Measurements from ENCODE around the gene TRPV3. TPM values are rescaled to one million over a fixed set of nuclear protein-coding genes. Genes with fewer than 3 reads are reported as not detected.
"Not testable (repeated sequence)": the region's sequence is repeated elsewhere in the genome, so short reads cannot be mapped to it uniquely, and the experiment has no call there.

The TRPV3 gene
- total RNA-seq, 2 experiments from 2014 or later = 0.25 to 0.56 TPM

DNA sequence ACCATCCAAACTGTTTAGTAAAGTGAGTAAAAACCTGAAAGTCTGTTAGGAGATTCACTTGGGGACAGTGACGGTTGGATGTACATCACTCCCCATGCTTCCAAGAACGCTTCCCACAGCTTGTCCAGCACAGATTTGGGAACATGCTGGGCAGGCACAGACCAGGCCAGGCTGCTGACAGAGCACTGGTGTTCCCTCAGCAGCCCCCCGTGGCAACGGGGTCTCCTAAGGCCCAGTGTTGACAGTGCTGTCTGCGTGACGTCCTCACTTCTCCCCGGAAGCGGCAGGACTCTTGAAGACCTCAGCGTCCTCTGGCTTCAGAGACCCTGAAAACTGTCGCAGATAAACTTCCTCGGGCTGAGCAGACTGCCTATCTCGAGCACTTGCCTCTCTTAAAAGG is 8.9 kb upstream of the TRPV3 start:
- Histone ChIP-seq H3K36me3 (ENCODE audit: insufficient read depth, low read length) (peaks cover 2% of the 10 kb centered on the region), H3K4me1 (ENCODE audit: insufficient read depth, low read length) (no peaks in the 10 kb centered on the region), H3K27ac (ENCODE audit: low read depth in 1 of 2, low read length in 2 of 2) (no peak overlapping the region), H3K27me3 (ENCODE audit: control insufficient read depth in 1 of 2, insufficient read depth in 2 of 2, low read length in 2 of 2) (no peaks in the 10 kb centered on the region), H3K9me3 (ENCODE audit: control insufficient read depth in 1 of 2, insufficient read depth in 1 of 2, low read length in 2 of 2) (no peaks in the 10 kb centered on the region), H3K4me3 (ENCODE audit: low read length) (no peak overlapping the region)
- intact Hi-C loops (cut with DNase I, micrococcal nuclease) = no loop called here
- no peaks in the 10 kb centered on the region for H3K4me1 Mint-ChIP-seq (ENCODE audit: low read depth)
- TF ChIP-seq, protein P1, sequence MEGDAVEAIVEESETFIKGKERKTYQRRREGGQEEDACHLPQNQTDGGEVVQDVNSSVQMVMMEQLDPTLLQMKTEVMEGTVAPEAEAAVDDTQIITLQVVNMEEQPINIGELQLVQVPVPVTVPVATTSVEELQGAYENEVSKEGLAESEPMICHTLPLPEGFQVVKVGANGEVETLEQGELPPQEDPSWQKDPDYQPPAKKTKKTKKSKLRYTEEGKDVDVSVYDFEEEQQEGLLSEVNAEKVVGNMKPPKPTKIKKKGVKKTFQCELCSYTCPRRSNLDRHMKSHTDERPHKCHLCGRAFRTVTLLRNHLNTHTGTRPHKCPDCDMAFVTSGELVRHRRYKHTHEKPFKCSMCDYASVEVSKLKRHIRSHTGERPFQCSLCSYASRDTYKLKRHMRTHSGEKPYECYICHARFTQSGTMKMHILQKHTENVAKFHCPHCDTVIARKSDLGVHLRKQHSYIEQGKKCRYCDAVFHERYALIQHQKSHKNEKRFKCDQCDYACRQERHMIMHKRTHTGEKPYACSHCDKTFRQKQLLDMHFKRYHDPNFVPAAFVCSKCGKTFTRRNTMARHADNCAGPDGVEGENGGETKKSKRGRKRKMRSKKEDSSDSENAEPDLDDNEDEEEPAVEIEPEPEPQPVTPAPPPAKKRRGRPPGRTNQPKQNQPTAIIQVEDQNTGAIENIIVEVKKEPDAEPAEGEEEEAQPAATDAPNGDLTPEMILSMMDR (IDR thresholded peaks at IDR 0.05) = no peak
- H3K36me3 Mint-ChIP-seq (ENCODE audit: low read depth) = peaks cover 8% of the 10 kb centered on the region
- H3K4me3 Mint-ChIP-seq = no peak overlapping the region
- ATAC-seq (ENCODE audit: poor library complexity) (no peak), DNase-seq (no peak)
- H3K27me3 Mint-ChIP-seq = no peaks in the 10 kb centered on the region
- ChIA-PET POLR2A (no interaction called here), CTCF (no interaction called here)
- H3K27ac Mint-ChIP-seq = no peak overlapping the region
- no peaks in the 10 kb centered on the region for H3K9me3 Mint-ChIP-seq

DNA sequence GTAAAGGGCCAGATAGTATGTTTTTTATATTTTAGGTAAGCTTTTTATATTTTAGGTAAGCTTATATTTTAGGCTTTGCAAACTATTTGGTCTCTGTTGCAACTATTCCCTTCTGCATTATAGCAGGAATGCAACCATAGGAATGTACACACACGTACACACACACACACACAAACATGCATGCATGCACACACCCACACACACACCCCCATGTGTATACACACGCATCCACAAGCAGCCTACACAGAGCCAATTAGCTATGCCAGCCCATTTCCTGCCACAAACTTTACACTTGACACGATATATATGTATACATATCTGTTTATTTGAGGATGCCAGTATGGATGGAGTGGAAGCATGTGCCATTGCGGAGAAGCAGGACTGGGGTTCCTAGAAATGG is 7.5 kb upstream of the TRPV3 start:
- POLR2A ChIA-PET = no interaction called here
- CTCF ChIA-PET = no interaction called here
- no peak for ATAC-seq (ENCODE audit: poor library complexity)

DNA sequence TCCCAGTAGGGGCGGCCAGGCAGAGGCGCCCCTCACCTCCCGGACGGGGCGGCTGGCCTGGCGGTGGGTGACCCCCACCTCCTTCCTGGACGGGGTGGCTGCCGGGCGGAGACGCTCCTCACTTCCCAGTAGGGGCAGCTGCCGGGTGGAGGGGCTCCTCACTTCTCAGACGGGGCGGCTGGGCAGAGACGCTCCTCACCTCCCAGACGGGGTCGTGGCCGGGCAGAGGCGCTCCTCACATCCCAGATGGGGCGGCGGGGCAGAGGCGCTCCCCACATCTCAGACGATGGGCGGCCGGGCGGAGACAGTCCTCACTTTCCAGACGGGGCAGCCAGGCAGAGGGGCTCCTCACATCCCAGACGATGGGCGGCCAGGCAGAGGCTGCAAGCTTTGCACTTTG is 6.6 kb upstream of the TRPV3 start:
- ATAC-seq (ENCODE audit: poor library complexity); H3K4me1 ChIP-seq (ENCODE audit: insufficient read depth, low read length); DNase-seq; CTCF ChIA-PET; H3K27ac Mint-ChIP-seq; H3K4me3 ChIP-seq (ENCODE audit: low read length); H3K27ac ChIP-seq (ENCODE audit: low read depth in 1 of 2, low read length in 2 of 2); POLR2A ChIA-PET; H3K27me3 Mint-ChIP-seq; H3K36me3 Mint-ChIP-seq (ENCODE audit: low read depth); H3K36me3 ChIP-seq (ENCODE audit: insufficient read depth, low read length); intact Hi-C loops (cut with DNase I, micrococcal nuclease); H3K4me1 Mint-ChIP-seq (ENCODE audit: low read depth); H3K9me3 Mint-ChIP-seq; H3K4me3 Mint-ChIP-seq; H3K9me3 ChIP-seq (ENCODE audit: control insufficient read depth in 1 of 2, insufficient read depth in 1 of 2, low read length in 2 of 2); H3K27me3 ChIP-seq (ENCODE audit: control insufficient read depth in 1 of 2, insufficient read depth in 2 of 2, low read length in 2 of 2): not testable (repeated sequence)

More for the DNA sequence above, 7.5 kb upstream of the TRPV3 start:
- no peaks in the 10 kb centered on the region for H3K4me1 ChIP-seq (ENCODE audit: insufficient read depth, low read length)
- Mint-ChIP-seq H3K27me3 (no peaks in the 10 kb centered on the region), H3K36me3 (ENCODE audit: low read depth) (peaks cover 8% of the 10 kb centered on the region), H3K27ac (no peak overlapping the region), H3K4me3 (no peak overlapping the region), H3K4me1 (ENCODE audit: low read depth) (no peaks in the 10 kb centered on the region), H3K9me3 (no peaks in the 10 kb centered on the region)
- no peak overlapping the region for H3K27ac ChIP-seq (ENCODE audit: low read depth in 1 of 2, low read length in 2 of 2)
- intact Hi-C loops (cut with DNase I, micrococcal nuclease) = no loop called here
- TF ChIP-seq, protein P1 (IDR thresholded peaks at IDR 0.05) = no peak
- DNase-seq = no peak
- H3K9me3 ChIP-seq (ENCODE audit: control insufficient read depth in 1 of 2, insufficient read depth in 1 of 2, low read length in 2 of 2) = no peaks in the 10 kb centered on the region
- no peaks in the 10 kb centered on the region for H3K36me3 ChIP-seq (ENCODE audit: insufficient read depth, low read length)
- no peak overlapping the region for H3K4me3 ChIP-seq (ENCODE audit: low read length)
- no peaks in the 10 kb centered on the region for H3K27me3 ChIP-seq (ENCODE audit: control insufficient read depth in 1 of 2, insufficient read depth in 2 of 2, low read length in 2 of 2)

DNA sequence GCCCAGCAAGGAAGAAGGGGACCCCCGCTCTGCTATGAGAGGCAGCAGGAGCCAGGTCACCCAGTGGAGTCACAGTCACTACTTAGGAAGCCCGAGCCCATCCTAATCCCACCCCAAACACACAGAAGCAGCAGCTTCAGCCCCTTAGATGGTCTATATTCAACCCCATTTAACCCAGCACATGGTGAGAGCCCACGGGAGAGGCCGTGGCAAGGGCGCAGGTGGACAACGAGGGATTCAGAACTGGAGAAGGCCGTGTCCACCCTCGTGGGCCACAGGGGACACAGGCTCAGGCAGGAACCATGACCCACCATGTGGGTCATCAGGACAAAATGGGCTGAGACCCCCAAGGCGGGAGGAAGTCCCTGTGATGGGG is 1.6 kb upstream of the TRPV3 start:
- CTCF ChIA-PET = no interaction called here
- ATAC-seq (ENCODE audit: poor library complexity) = no peak

More for the DNA sequence above, 1.6 kb upstream of the TRPV3 start:
- Histone ChIP-seq H3K27ac (ENCODE audit: low read depth in 1 of 2, low read length in 2 of 2) (no peak overlapping the region), H3K36me3 (ENCODE audit: insufficient read depth, low read length) (no peaks in the 10 kb centered on the region), H3K4me1 (ENCODE audit: insufficient read depth, low read length) (peaks cover 19% of the 10 kb centered on the region), H3K9me3 (ENCODE audit: control insufficient read depth in 1 of 2, insufficient read depth in 1 of 2, low read length in 2 of 2) (no peaks in the 10 kb centered on the region), H3K27me3 (ENCODE audit: control insufficient read depth in 1 of 2, insufficient read depth in 2 of 2, low read length in 2 of 2) (no peaks in the 10 kb centered on the region), H3K4me3 (ENCODE audit: low read length) (no peak overlapping the region)
- intact Hi-C loops (cut with DNase I, micrococcal nuclease) = no loop called here
- Mint-ChIP-seq H3K27ac (no peak overlapping the region), H3K4me3 (no peak overlapping the region), H3K27me3 (no peaks in the 10 kb centered on the region), H3K4me1 (ENCODE audit: low read depth) (peaks cover 6% of the 10 kb centered on the region), H3K36me3 (ENCODE audit: low read depth) (no peaks in the 10 kb centered on the region), H3K9me3 (no peaks in the 10 kb centered on the region)
- DNase-seq = no peak
- TF ChIP-seq, protein P1 (IDR thresholded peaks at IDR 0.05) = no peak
- POLR2A ChIA-PET = no interaction called here
